Measurements from ENCODE around the gene AIFM2.

GRCh38 chr10:70117646-70118045, 15.0 kb downstream of the AIFM2 start:
- TF ChIP-seq CTCF (IDR thresholded peaks at IDR 0.05) (no peak), EP300 (IDR thresholded peaks at IDR 0.05) (no peak)
